Nephron (organoid): ENCODE results near the gene AK5.
"Not testable (repeated sequence)": the region's sequence is repeated elsewhere in the genome, so short reads cannot be mapped to it uniquely, and the experiment has no call there.

Source experiments
- H3K27ac Mint-ChIP-seq, 3 experiments: 2 replicates each; pipeline ENCODE4 v1.8.0; 2020; ENCODE audit warnings: mixed read lengths in 3 of 3, mild to moderate bottlenecking in 2 of 3, moderate library complexity in 1 of 3
- H3K27me3 Mint-ChIP-seq: 2 replicates; pipeline ENCODE4 v1.8.0; 2021; ENCODE audit warnings: low read depth, mild to moderate bottlenecking, moderate library complexity, mixed read lengths
- H3K36me3 Mint-ChIP-seq: 2 replicates; pipeline ENCODE4 v1.8.0; 2020; ENCODE audit warnings: low read depth, mixed read lengths
- H3K4me1 Mint-ChIP-seq: 2 replicates; pipeline ENCODE4 v1.8.0; 2020; ENCODE audit warnings: mixed read lengths
- H3K4me3 Mint-ChIP-seq, 3 experiments: 2 replicates each; pipeline ENCODE4 v1.8.0; 2020; ENCODE audit warnings: mild to moderate bottlenecking in 3 of 3, mixed read lengths in 3 of 3, moderate library complexity in 2 of 3
- H3K9me3 Mint-ChIP-seq: 2 replicates; pipeline ENCODE4 v1.8.0; 2020; ENCODE audit warnings: mixed read lengths
- TF ChIP-seq, protein P1 (sequence below), 3 experiments: fragments of 200-600 bp; sonication (generic); IDR thresholded peaks; one replicate each; pipeline ENCODE4 v1.5.0; 2021; ENCODE audit warnings: antibody characterized with exemption in 3 of 3; ENCODE audit not compliant: unreplicated experiment in 3 of 3

AK5 gene

DNA sequence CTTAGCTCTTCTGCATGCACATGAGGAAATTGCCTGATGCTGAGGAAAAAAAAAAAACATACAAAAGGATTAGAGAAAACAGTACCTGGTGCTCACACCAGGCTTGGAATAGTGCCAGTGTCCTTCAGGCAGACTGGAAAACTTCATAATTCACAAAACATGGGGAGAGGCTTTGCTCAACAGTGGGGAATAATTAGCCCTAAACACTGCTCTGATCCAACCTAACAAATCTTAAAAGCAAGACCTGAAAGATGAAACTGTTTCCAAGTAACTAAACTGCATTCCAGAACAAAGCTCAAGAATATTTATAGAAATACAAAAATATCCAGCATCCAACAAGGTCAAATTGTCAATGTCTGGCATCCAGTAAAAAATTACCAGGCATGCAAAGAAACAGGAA is 124.8 kb downstream of the AK5 start:
- H3K4me3 Mint-ChIP-seq, result no peak overlapping the region
- TF ChIP-seq, protein P1, sequence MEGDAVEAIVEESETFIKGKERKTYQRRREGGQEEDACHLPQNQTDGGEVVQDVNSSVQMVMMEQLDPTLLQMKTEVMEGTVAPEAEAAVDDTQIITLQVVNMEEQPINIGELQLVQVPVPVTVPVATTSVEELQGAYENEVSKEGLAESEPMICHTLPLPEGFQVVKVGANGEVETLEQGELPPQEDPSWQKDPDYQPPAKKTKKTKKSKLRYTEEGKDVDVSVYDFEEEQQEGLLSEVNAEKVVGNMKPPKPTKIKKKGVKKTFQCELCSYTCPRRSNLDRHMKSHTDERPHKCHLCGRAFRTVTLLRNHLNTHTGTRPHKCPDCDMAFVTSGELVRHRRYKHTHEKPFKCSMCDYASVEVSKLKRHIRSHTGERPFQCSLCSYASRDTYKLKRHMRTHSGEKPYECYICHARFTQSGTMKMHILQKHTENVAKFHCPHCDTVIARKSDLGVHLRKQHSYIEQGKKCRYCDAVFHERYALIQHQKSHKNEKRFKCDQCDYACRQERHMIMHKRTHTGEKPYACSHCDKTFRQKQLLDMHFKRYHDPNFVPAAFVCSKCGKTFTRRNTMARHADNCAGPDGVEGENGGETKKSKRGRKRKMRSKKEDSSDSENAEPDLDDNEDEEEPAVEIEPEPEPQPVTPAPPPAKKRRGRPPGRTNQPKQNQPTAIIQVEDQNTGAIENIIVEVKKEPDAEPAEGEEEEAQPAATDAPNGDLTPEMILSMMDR (IDR thresholded peaks at IDR 0.05; ENCODE audit: unreplicated experiment in 3 of 3), result no peak
- H3K27me3 Mint-ChIP-seq, result no peaks in the 10 kb centered on the region
- H3K27ac Mint-ChIP-seq, result peak overlapping the region in 1 of 3 experiments; percentile 10
- H3K9me3 Mint-ChIP-seq, result peaks cover 5% of the 10 kb centered on the region
- H3K36me3 Mint-ChIP-seq, result no peaks in the 10 kb centered on the region
- H3K4me1 Mint-ChIP-seq, result peaks cover 27% of the 10 kb centered on the region

DNA sequence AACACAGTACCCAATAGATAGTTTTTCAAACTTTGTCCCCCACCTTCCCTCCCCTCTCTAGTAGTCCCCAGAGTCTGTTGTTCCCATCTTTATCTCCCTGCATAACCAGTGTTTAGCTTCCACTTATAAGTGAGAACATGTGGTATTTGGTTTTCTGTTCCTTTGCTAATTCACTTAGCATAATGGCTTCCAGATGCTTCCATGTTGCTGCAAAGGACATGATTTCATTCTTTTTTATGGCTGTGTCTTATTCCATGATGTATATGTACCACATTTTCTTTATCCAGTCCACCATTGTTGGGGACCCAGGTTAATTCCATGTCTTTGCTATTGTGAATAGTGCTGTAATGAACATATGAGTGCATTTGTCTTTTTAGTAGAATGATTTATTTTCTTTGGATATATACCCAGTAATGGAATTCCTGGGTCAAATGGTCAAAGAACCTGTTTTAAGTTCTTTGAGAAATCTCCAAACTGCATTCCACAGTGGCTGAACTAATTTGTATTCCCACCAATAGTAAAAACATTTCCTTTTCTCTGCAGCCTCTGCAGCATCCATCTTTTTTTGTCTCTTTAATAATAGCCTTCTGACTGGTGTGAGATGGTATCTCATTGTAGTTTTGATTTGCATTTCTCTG is 126.0 kb downstream of the AK5 start:
- Mint-ChIP-seq H3K36me3 (no peaks in the 10 kb centered on the region), H3K27me3 (peaks cover 4% of the 10 kb centered on the region), H3K27ac (no peak overlapping the region)

DNA sequence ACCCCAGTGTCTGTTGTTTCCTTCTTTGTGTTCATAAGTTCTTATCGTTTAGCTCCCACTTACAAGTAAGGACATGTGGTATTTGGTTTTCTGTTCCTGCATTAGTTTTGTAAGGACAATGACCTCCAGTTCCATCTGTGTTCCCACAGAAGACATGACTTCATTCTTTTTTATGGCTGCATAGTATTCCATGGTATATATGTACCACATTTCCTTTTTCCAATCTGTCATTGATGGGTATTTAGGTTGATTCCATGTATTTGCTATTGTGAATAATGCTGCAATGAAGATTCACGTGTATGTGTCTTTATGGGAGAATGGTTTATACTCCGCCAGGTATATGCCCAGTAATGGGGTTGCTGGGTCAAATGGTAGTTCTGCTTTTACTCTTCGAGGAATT is 127.1 kb downstream of the AK5 start:
- not testable (repeated sequence) for H3K36me3 Mint-ChIP-seq, H3K27me3 Mint-ChIP-seq, H3K9me3 Mint-ChIP-seq, H3K4me3 Mint-ChIP-seq, H3K27ac Mint-ChIP-seq
- H3K4me1 Mint-ChIP-seq, result peaks cover 45% of the 10 kb centered on the region

More for the DNA sequence above, 126.0 kb downstream of the AK5 start:
- peaks cover 34% of the 10 kb centered on the region for H3K4me1 Mint-ChIP-seq
- H3K9me3 Mint-ChIP-seq, result peaks cover 5% of the 10 kb centered on the region
- TF ChIP-seq, protein P1 (IDR thresholded peaks at IDR 0.05; ENCODE audit: unreplicated experiment in 3 of 3), result no peak
- no peak overlapping the region for H3K4me3 Mint-ChIP-seq

DNA sequence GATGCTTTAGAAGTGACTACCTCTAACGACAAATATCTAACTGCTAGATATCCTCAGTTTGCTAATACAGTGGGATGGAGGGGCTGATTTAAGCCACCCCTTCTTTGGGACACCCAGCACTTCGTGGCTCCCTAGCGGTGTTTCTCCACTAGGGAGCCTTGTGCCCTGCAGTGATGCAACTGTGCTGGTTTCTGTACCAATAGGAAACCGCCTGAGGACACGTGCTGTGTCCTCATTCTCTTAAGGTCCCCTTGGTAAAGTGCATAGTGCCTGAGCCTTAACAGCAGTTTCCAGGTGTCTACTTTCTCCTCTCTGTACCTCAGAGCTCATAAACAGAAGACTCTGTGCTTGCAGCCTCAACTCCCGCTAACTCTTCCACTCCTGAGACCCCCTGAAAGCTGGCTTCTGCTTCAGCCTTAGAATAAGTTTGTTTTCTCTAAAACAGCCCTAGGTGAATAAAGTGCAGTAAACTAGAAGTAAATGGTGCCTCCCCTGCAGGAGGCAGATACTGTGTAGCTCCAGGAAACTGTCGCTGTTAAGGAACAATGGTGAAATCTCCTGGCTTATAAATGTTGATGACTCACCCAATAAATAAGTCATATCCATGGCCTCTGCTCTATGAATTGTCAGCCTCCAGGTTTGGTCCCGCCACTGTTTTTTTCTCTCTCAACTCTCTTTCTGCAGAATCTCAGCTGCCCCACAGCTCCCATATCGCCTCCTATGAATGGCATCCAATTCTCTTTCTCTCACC is 130.4 kb downstream of the AK5 start:
- Mint-ChIP-seq H3K9me3 (no peaks in the 10 kb centered on the region), H3K36me3 (no peaks in the 10 kb centered on the region)

DNA sequence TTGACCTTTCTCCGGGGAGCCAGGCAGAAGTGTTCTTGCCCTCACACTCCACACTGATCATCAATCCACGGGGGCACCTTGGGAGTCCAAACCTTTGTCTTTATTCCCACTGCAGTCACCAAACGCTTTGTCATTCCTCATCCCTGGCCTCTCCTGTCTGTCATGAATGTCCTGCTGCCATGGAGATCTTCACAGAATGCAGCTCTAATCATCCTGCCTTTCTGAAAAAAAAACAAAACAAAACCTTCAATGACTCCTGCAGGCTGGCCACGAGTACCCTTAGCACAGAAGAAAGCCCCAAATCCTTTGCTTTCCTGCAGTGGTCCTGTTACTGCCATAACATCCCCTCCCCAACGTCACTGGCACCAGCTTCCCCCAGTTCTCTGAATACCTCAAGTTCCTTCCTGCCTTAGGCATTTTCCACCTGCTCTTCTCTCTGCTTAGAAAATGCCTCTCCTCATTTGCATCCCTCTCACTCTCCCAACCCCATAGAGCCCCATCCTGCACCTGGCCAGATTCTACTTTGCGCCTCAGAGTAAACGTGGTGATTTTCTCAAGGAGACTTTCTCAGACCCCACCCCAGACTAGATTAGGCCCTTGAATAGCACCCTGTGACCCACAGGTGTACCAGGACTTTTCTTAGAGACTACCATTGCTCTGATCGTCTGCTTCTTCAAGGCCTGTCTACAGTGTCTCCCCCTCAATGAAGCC is 131.2 kb downstream of the AK5 start:
- Mint-ChIP-seq H3K27ac (no peak overlapping the region), H3K36me3 (no peaks in the 10 kb centered on the region), H3K9me3 (peaks cover 1% of the 10 kb centered on the region), H3K4me3 (peak overlapping the region in 1 of 3 experiments; percentile 14), H3K4me1 (peaks cover 18% of the 10 kb centered on the region), H3K27me3 (peaks cover 4% of the 10 kb centered on the region)
- TF ChIP-seq, protein P1 (IDR thresholded peaks at IDR 0.05; ENCODE audit: unreplicated experiment in 3 of 3), result no peak

More for the DNA sequence above, 130.4 kb downstream of the AK5 start:
- TF ChIP-seq, protein P1 (IDR thresholded peaks at IDR 0.05; ENCODE audit: unreplicated experiment in 3 of 3), result no peak
- Mint-ChIP-seq H3K27me3 (peaks cover 4% of the 10 kb centered on the region), H3K4me3 (peak overlapping the region in 1 of 3 experiments; percentile 14), H3K4me1 (peaks cover 24% of the 10 kb centered on the region), H3K27ac (no peak overlapping the region)
